Measurements from ENCODE around the gene TMEM108.

DNA sequence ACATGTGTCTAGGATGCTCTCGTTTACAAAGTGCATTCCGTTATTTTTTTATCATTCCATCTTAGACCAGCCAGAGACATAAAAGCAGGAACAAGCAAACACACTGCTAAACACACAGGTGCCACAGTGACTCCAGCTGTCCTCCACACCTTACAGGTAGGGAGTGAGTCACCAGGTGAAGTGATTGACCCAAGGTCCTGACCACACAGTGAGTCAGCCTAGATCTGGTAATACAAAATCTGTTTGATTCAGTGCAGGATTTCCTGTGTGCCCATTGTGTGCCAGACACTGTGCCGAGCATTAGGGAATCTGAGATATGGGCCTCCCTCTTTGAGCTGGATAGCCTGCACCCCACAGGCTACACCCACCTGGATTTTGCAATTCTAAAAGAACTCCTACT lies 345.0 kb downstream of the TMEM108 start:
- TF ChIP-seq CTCF (conservative IDR thresholded peaks at IDR 0.05 in 1 of 2, IDR thresholded peaks at IDR 0.05 in 1 of 2; ENCODE audit: low read depth in 1 of 2, low read length in 2 of 2) (no peak), EZH2 (IDR thresholded peaks at IDR 0.05; ENCODE audit: low read length, missing control alignments) (no peak)
